ENCODE data around the gene IFNG-AS1. TPM values are rescaled to one million over a fixed set of nuclear protein-coding genes. Genes with fewer than 3 reads are reported as not detected.
A peak's percentile ranks its signal among the peaks of the same experiment; 100 is the strongest.

The IFNG-AS1 gene
- total RNA-seq, 1 donor from 2014 or later: not detected

DNA sequence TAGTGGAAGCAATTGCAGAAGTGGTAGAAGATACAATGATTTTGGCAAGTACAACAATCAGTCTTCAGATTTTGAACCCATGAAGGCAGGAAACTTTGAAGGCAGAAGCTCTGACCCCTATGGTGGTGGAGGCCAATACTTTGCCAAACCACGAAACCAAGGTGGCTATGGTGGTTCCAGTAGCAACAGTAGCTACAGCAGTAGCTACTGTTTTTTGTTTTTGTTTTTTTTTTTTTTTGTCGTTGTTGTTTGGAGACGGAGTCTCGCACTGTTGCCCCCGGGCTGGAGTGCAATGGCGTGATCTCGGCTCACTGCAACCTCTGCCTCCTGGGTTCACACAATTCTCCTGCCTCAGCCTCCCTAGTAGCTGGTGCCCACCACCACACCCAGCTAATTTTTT, 47.4 kb downstream of the IFNG-AS1 start:
- no peak for DNase-seq (ENCODE audit: low read depth in 2 of 2)

DNA sequence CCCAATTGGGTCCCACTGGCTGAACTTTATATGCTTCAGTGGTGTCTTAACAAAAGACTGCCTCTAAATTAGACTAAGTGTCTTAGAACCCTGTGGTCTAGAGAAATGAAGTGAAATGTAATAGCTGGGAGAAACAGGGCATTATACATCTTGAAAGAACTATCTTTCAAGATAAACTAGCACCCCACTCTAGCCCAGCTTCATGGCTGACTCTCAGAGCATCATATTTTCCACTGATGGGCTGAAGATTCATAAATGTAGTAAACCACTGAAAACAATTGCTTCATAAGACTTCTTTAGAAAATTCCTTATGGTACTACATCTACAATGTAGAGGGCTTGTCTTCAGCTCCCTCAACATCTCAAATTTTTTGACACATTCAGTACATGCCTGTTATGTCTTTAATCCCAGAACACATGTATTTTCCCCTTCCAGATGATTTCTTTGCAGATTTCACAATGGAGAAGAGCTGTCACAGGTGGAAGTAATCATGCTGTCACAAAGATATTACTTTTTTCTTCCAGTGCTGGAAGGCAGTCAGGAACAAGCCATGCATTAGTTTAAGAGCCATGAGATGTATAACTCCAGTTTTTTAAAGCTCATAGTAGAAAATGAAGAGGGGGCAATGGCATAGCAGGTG, 48.5 kb downstream of the IFNG-AS1 start:
- DNase-seq (ENCODE audit: low read depth in 2 of 2): no peak

DNA sequence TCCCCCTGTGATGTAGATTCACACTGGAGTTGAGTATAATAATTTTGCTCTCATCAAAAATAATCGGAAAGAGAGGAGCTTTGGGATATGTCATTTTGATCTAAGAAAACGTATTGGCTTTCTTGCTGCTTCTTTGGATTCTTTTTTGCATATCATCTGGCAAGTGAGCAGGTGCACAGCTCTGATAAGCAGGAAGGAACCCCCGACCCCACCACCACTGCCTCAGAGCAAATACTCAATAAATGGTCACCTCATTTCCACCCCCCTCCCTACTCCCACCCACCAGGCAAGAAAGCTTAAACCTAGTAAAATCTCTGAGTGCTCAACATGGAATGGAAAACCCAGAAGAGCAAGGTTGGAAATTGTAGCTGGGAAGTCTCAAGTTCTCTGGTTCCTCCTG, 49.4 kb downstream of the IFNG-AS1 start:
- no peak for DNase-seq (ENCODE audit: low read depth in 2 of 2)

DNA sequence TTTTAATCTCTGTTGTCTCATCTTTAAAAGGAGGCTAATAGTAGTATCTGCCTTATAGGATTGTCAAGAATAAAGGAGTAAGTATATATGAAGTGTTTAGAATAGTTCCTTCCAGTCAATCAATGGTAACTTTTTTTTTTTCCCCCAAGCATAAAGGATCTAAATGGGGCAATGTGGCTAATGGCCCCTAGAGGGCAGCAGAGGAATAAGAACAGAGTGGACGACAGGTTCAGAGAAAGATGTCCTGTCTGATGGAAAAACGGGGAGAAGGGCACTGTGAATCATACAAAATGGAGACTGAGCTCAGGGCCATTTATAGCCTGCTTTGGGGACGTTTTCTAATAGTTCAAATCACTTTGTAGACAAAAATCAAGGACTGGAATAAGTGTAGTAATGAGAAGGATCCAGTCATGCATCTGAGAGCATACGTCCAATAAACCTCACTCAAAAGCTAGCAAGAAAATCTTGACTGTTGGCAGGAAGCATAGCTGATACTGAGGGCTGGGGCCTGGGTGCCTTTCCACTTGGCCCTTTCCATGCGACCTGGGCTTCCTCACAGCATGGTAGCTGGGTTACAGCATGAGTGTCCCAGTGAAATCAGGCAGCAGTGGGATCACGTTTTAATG, 51.3 kb downstream of the IFNG-AS1 start:
- peak; percentile 44 to 69 for DNase-seq (ENCODE audit: low read depth in 2 of 2)

DNA sequence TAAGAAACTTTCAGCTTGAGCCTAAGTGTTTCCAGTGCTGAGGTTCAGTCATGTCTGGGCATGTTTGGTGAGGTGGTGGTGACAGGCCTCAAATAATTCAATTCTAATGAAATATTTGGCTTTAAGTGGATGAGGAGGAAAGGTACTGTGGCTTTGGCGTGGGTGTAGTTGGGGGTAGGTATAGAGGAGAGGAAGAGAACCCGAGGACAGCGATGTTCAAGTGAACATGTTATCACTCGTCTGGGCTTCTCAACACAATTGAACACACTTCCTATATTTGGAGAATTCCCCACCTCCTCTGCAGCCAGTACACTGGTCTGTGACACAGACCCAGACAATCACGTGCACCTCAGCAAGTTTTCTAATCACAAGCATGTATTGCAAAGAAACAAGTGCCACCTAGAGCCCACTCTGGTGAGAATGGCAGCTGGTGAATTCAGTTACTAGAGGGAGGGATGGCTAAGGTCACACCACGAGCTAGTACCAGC, 53.0 kb downstream of the IFNG-AS1 start:
- peak in 1 of 2 donors; percentile 29 for DNase-seq (ENCODE audit: low read depth in 2 of 2)

DNA sequence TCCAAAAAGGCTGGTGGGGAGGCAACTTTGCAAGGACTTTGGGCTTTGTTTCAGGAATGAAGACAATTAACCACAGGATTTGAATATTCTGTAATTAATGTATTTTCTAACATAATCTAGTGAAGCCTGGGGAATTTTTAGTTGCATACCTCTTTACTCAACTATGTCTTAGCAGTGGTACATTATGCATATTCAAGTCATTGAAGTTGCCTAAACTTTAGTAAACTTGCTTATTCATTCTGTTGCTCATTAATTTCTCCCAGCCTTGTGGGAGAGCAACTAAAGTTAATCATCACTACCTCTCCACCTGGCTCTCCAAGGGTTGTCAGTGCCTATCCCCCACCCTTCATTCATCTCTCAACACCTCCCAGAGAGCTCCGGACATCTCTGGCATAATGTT, 54.2 kb downstream of the IFNG-AS1 start:
- no peak for DNase-seq (ENCODE audit: low read depth in 2 of 2)

DNA sequence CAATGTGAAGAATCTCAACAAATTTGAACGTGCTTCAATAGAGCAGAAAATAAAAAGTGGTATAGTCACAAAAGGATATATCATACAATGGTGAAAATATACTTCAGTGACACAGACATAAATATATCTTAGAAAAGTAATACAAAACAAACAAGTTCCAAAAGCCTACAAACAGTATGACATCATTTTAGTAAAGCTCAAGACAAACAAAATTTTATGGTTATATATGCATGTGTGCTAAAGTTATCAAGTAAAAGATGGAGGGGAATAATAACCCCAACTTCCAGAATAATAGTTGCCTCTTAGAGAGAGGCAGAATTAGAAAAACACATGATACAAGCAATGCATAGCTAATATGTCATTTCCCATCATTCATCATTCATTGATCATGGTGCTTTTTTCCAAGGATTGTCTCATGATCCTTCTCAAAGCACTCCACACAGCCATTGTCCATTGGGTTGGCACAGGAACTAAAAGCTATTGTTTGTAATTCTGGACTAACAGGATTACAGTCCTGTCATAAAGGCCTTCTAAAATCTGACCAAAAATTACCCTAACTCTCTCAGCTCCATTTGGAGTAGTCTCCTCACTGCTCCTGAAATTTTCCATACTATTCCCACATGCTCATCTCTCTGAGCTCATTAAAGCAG, 59.5 kb downstream of the IFNG-AS1 start:
- no peak for DNase-seq (ENCODE audit: low read depth in 2 of 2)

DNA sequence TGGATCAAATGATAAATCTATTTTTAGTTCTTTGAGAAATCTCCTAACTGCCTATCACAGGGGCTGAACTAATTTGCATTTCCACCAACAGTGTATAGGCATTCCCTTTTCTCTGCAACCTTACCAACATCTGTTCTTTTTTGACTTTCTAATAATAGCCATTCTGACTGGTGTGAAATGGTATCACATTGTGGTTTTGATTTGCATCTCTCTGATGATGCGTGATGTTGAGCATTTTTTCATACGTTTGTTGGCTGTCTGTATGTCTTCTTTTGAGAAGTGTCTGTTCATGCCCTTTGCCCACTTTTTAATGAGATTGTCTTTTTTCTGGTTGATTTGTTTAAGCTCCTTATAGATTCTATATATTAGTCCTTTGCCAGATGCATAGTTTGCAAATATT, 67.1 kb downstream of the IFNG-AS1 start:
- no peak for DNase-seq (ENCODE audit: low read depth in 2 of 2)

DNA sequence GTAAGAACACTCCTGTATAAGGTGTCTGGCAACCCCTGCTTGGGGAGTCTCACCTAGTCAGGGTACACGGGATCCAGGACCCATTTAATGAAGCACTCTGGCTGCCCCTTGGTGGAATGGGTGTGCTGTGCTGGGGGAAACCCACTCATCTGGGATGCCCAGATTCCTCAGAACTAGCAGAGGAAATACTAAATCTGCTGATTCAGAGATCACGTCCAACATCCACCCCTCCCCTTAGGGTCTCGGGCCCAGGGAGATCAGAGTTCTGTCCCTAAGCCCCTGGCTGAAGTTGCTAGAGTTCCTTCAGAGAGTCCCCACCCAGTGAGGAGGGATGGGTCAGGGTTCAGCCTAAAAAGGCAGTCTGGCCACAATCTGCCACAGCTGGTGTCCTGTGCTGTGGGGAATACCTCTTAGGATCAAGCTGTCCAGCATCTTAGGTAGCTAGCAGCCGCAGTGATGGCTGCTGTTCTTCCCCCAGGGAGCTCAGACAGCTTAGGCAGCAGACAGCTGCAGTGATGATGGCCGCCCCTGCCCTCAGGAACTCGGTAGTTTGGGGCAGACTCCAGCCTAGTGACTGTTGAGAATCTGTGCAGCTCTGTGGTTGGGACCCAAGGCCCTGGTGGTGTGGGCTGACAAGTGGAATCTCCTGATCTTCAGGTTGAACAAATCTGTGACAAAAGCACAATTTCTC, 74.8 kb downstream of the IFNG-AS1 start:
- no peak for DNase-seq (ENCODE audit: low read depth in 2 of 2)

DNA sequence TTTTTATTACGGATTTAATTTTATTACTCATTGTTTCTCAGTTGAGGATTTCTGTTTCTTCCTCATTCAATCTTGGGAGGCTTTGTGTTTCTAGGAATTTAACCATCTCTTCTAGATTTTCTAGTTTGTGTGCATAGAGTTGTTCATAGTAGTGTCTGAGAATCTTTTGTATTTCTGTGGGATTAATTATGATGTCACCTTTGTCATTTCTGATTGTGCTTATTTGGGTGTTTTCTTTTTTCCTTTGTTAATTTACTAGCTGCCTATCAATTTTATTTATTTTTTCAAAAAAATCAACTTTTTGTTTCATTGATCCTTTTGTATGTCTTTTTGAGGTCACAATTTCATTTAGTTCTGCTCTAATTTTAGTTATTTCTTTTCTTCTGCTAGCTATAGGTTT, 75.9 kb downstream of the IFNG-AS1 start:
- no peak for DNase-seq (ENCODE audit: low read depth in 2 of 2)

DNA sequence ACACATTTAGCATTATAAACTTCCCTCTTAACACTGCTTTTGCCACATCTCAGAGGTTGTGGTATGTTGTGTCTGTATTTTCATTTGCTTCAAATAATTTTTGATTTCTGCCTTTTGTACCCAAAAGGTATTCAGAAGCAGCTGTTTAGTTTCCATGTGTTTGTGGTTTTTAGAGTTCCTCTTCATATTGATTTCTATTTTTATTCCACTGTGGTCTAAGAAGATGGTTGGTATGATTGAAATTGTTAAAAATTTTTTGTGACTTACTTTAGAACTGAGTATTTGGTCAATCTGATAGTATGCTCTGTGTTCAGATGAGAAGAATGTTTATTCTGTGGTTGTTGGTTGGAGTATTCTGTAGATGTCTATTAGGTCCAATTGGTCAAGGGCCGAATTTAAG, 76.4 kb downstream of the IFNG-AS1 start:
- no peak for DNase-seq (ENCODE audit: low read depth in 2 of 2)

DNA sequence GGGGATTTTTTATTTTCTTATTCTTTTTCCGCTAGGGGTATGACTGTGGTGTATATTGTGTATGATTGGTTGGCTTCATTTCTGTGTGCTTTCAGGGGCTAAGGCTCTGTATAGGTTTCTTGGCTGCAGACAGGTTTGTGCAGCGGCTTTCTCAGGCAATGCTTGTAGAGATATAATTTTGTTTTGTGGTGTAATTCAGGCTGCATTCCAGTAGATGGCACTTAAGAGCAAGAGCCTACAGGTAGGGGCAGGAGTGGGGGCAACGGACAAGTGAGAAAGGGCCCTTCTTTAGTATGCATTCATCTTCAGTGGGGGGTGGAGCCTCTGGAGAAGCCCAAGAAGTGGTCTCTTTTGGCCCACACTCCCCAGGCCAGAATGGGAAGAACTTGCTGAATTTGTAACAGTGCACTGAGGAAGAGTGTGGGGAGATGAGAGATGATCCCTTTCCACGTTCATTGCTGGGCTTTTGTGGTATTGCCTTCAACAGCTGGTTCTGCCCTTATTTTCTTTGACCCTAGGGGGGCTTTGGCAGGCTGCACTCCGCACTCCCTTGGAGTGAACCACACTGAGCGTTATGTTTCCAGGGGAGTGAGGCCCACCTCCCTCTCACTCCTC, 78.6 kb downstream of the IFNG-AS1 start:
- DNase-seq (ENCODE audit: low read depth in 2 of 2): peak in 1 of 2 donors; percentile 4

DNA sequence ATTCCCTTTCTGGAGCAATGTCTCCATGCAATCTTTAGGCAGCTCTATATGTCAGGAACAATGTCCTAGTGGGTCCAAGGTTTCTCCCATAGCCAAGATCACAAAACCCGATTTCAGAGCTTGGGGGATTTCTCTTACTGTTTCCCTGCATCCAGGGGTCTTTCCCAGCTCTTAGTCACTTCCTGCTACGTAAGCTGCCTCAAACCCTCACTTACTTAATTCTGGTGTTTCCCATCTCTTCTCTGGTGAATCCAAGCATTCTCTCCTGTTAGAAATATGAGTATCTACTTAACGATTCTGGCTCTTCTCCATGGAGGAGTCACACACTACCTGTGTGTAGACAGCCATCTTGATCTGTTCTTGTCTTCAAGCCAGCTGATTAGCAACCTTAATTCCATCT, 80.0 kb downstream of the IFNG-AS1 start:
- DNase-seq (ENCODE audit: low read depth in 2 of 2): no peak

Other genes with a start within 250 kb of the IFNG-AS1 start
- gene IFNG, start 170.3 kb downstream of the IFNG-AS1 start, total RNA-seq: not detected in 2 replicates
- not detected in 2 replicates for gene IL26, start 236.4 kb downstream of the IFNG-AS1 start, total RNA-seq

Measured in dermis microvascular lymphatic vessel endothelial cell (primary cell).